ENCODE measurements around the gene UROS.

Gene UROS

GRCh38 chr10:125822878-125823662 lies at the start of gene UROS, which contains the start of gene BCCIP:
Gene UROS, minus strand, starts transcription at chr10:125823258. Its CDS starts 6,759 bp downstream, at chr10:125816499.
Gene BCCIP, plus strand, starts transcription at chr10:125823546. Its CDS starts 12 bp downstream, at chr10:125823558.
- peak; percentile 82 to 86 for DNase-seq (ENCODE audit: low read depth in 2 of 2)

GRCh38 chr10:125871338-125871737 lies 48.3 kb upstream of the UROS start:
- DNase-seq (ENCODE audit: low read depth in 2 of 2): no peak

- DNase-seq (ENCODE audit: low read depth in 2 of 2): no peak
Measured at GRCh38 chr10:125868372-125868975, 45.4 kb upstream of the UROS start.

- DNase-seq (ENCODE audit: low read depth in 2 of 2): no peak
Measured at GRCh38 chr10:125866421-125867029, 43.5 kb upstream of the UROS start.

- no peak for DNase-seq (ENCODE audit: low read depth in 2 of 2)
Measured at GRCh38 chr10:125865120-125865519, 42.1 kb upstream of the UROS start.

GRCh38 chr10:125859128-125859817 lies 36.2 kb upstream of the UROS start:
- DNase-seq (ENCODE audit: low read depth in 2 of 2): no peak

- no peak for DNase-seq (ENCODE audit: low read depth in 2 of 2)
Measured at GRCh38 chr10:125857185-125857760, 34.2 kb upstream of the UROS start.

- DNase-seq (ENCODE audit: low read depth in 2 of 2): no peak
Measured at GRCh38 chr10:125852487-125852886, 29.4 kb upstream of the UROS start.

GRCh38 chr10:125850766-125851731 lies 28.0 kb upstream of the UROS start:
- no peak for DNase-seq (ENCODE audit: low read depth in 2 of 2)

GRCh38 chr10:125849448-125849847 lies 26.4 kb upstream of the UROS start:
- DNase-seq (ENCODE audit: low read depth in 2 of 2): no peak

GRCh38 chr10:125848857-125849256 lies 25.8 kb upstream of the UROS start:
- no peak for DNase-seq (ENCODE audit: low read depth in 2 of 2)

GRCh38 chr10:125848371-125848770 lies 25.3 kb upstream of the UROS start:
- no peak for DNase-seq (ENCODE audit: low read depth in 2 of 2)

GRCh38 chr10:125846894-125847293 lies 23.8 kb upstream of the UROS start:
- DNase-seq (ENCODE audit: low read depth in 2 of 2): no peak

GRCh38 chr10:125845617-125846016 lies 22.6 kb upstream of the UROS start:
- DNase-seq (ENCODE audit: low read depth in 2 of 2): no peak

- no peak for DNase-seq (ENCODE audit: low read depth in 2 of 2)
Measured at GRCh38 chr10:125844751-125845221, 21.7 kb upstream of the UROS start.

- DNase-seq (ENCODE audit: low read depth in 2 of 2): no peak
Measured at GRCh38 chr10:125843603-125844329, 20.7 kb upstream of the UROS start.

GRCh38 chr10:125840955-125841354 lies 17.9 kb upstream of the UROS start:
- DNase-seq (ENCODE audit: low read depth in 2 of 2): no peak

- DNase-seq (ENCODE audit: low read depth in 2 of 2): no peak
Measured at GRCh38 chr10:125840406-125840805, 17.3 kb upstream of the UROS start.

GRCh38 chr10:125838802-125839575 lies 15.9 kb upstream of the UROS start:
- no peak for DNase-seq (ENCODE audit: low read depth in 2 of 2)

All from stimulated activated CD8-positive, alpha-beta memory T cell treated with anti-CD3 and anti-CD28 coated beads, Interleukin-7, amount 100 ng/mL, for 4 hours (primary cell).